Measurements from ENCODE around the gene ANK2.
"Not testable (repeated sequence)": the region's sequence is repeated elsewhere in the genome, so short reads cannot be mapped to it uniquely, and the experiment has no call there.

Gene ANK2

GRCh38 chr4:113222471-113222870, 173.0 kb downstream of the ANK2 start:
- DNase-seq, result no peak

- no peak for DNase-seq
These were observed 173.5 kb downstream of the ANK2 start for GRCh38 chr4:113223001-113223400.

- DNase-seq, result no peak
These were observed 182.7 kb downstream of the ANK2 start for GRCh38 chr4:113232194-113232593.

GRCh38 chr4:113236916-113237315, 187.5 kb downstream of the ANK2 start:
- peak; percentile 8 for DNase-seq

- DNase-seq, result no peak
These were observed 193.9 kb downstream of the ANK2 start for GRCh38 chr4:113243312-113243711.

- not testable (repeated sequence) for DNase-seq
These were observed 195.3 kb downstream of the ANK2 start for GRCh38 chr4:113244747-113245146.

GRCh38 chr4:113248320-113248719, 198.9 kb downstream of the ANK2 start:
- no peak for DNase-seq

GRCh38 chr4:113255628-113256027, 206.2 kb downstream of the ANK2 start:
- DNase-seq, result no peak

GRCh38 chr4:113256946-113257345, 207.5 kb downstream of the ANK2 start:
- no peak for DNase-seq

GRCh38 chr4:113260688-113261087, 211.2 kb downstream of the ANK2 start:
- no peak for DNase-seq

GRCh38 chr4:113263274-113263673, 213.8 kb downstream of the ANK2 start:
- no peak for DNase-seq

GRCh38 chr4:113270520-113271319, 221.3 kb downstream of the ANK2 start:
- no peak for DNase-seq

GRCh38 chr4:113272523-113272922, 223.1 kb downstream of the ANK2 start:
- DNase-seq, result no peak

GRCh38 chr4:113273721-113274220, 224.3 kb downstream of the ANK2 start:
- DNase-seq, result no peak

GRCh38 chr4:113276464-113277170, 227.2 kb downstream of the ANK2 start:
- no peak for DNase-seq

GRCh38 chr4:113278324-113278934, 229.0 kb downstream of the ANK2 start:
- DNase-seq, result peak; percentile 9

GRCh38 chr4:113285501-113285900, 236.0 kb downstream of the ANK2 start:
- no peak for DNase-seq

GRCh38 chr4:113288257-113288656, 238.8 kb downstream of the ANK2 start:
- DNase-seq, result no peak

GRCh38 chr4:113288696-113289095, 239.2 kb downstream of the ANK2 start:
- no peak for DNase-seq

GRCh38 chr4:113289766-113290165, 240.3 kb downstream of the ANK2 start:
- DNase-seq, result no peak

- no peak for DNase-seq
These were observed 241.2 kb downstream of the ANK2 start for GRCh38 chr4:113290666-113291065.

- DNase-seq, result no peak
These were observed 243.1 kb downstream of the ANK2 start for GRCh38 chr4:113292371-113293042.

- no peak for DNase-seq
These were observed 243.6 kb downstream of the ANK2 start for GRCh38 chr4:113293043-113293560.
